OCI-LY3 (cell line): ENCODE results near the gene PLA2G6.

Source experiments
- H2AFZ ChIP-seq: fragments of 200-600, 300-600 bp; shearing (Covaris generic); 2 replicates; pipeline ENCODE4 v1.6.0; 2014; ENCODE audit warnings: antibody characterized with exemption, low read depth, low read length
- H3K27ac ChIP-seq: fragments of 200-600, 300-600 bp; sonication (generic); 2 replicates; pipeline ENCODE4 v1.5.1; 2014; ENCODE audit warnings: mild to moderate bottlenecking, low read length, moderate library complexity, mixed read lengths
- H3K27me3 ChIP-seq: fragments of 200-600, 300-600 bp; sonication (generic); 2 replicates; pipeline ENCODE4 v1.6.1; 2014; ENCODE audit warnings: low read depth, low read length, mixed read lengths
- H3K36me3 ChIP-seq: fragments of 200-600, 300-600 bp; sonication (generic); replicated peaks from 2 replicates; pipeline ENCODE3; 2014; ENCODE audit warnings: low read depth, low read length, mixed read lengths
- H3K4me1 ChIP-seq: fragments of 300-600, 200-600 bp; sonication (generic); 2 replicates; pipeline ENCODE4 v1.6.1; 2014; ENCODE audit warnings: low read length, mixed read lengths
- H3K4me2 ChIP-seq: fragments of 200-600, 300-600 bp; sonication (generic); 2 replicates; pipeline ENCODE4 v1.6.1; 2014; ENCODE audit warnings: low read length, mixed read lengths
- H3K4me3 ChIP-seq: fragments of 300-600, 200-600 bp; sonication (generic); 2 replicates; pipeline ENCODE4 v1.5.1; 2014; ENCODE audit warnings: antibody characterized with exemption, mild to moderate bottlenecking, low read length, moderate library complexity
- H3K79me2 ChIP-seq: fragments of 300-600, 200-600 bp; shearing (Covaris generic); 2 replicates; pipeline ENCODE4 v1.6.1; 2014; ENCODE audit warnings: mild to moderate bottlenecking, low read length, mixed read lengths
- H3K9ac ChIP-seq: fragments of 300-600, 200-600 bp; shearing (Covaris generic); 2 replicates; pipeline ENCODE4 v1.6.0; 2014; ENCODE audit warnings: mild to moderate bottlenecking, low read length, moderate library complexity
- H3K9me3 ChIP-seq: fragments of 200-600, 300-600 bp; shearing (Covaris generic); 2 replicates; pipeline ENCODE4 v1.6.1; 2014; ENCODE audit warnings: low read length, mixed read lengths; ENCODE audit not compliant: insufficient read depth
- H4K20me1 ChIP-seq: fragments of 200-600, 300-600 bp; sonication (generic); 2 replicates; pipeline ENCODE4 v1.6.1; 2016; ENCODE audit warnings: low read length, mixed read lengths; ENCODE audit not compliant: insufficient read depth
- CTCF ChIP-seq: fragments of 200-600, 300-600 bp; sonication (generic); IDR thresholded peaks from 2 replicates; pipeline ENCODE4 v1.5.1; 2014; ENCODE audit warnings: antibody characterized with exemption, low read length, low read depth
- EZH2phosphoT487 ChIP-seq: fragments of 200-600 bp; shearing (Covaris generic); IDR thresholded peaks from 2 replicates; pipeline ENCODE4 v1.6.1; 2018; ENCODE audit warnings: antibody characterized with exemption, mixed run types, low read depth

PLA2G6 gene

GRCh38 chr22:38088629-38089473 is 92.8 kb downstream of the PLA2G6 start:
- Histone ChIP-seq H3K9me3 (no peaks in the 10 kb centered on the region), H3K27ac (no peak overlapping the region), H3K27me3 (no peaks in the 10 kb centered on the region), H3K79me2 (no peaks in the 10 kb centered on the region), H3K36me3 (no peaks in the 10 kb centered on the region), H3K4me2 (no peak overlapping the region), H3K4me1 (no peaks in the 10 kb centered on the region), H4K20me1 (no peaks in the 10 kb centered on the region), H3K4me3 (no peak overlapping the region), H3K9ac (no peak overlapping the region), H2AFZ (no peak overlapping the region)
- TF ChIP-seq EZH2phosphoT487 (no peak), CTCF (no peak)

GRCh38 chr22:38087855-38088254 is 93.8 kb downstream of the PLA2G6 start:
- Histone ChIP-seq H3K9me3 (no peaks in the 10 kb centered on the region), H3K9ac (no peak overlapping the region), H3K79me2 (no peaks in the 10 kb centered on the region), H3K27me3 (no peaks in the 10 kb centered on the region), H3K4me1 (no peaks in the 10 kb centered on the region), H3K4me2 (no peak overlapping the region), H3K4me3 (no peak overlapping the region), H3K27ac (no peak overlapping the region), H4K20me1 (no peaks in the 10 kb centered on the region), H3K36me3 (no peaks in the 10 kb centered on the region), H2AFZ (no peak overlapping the region)
- TF ChIP-seq CTCF (no peak), EZH2phosphoT487 (no peak)

- Histone ChIP-seq H3K4me2 (no peak overlapping the region), H3K79me2 (no peaks in the 10 kb centered on the region), H3K9me3 (no peaks in the 10 kb centered on the region), H2AFZ (no peak overlapping the region), H3K27me3 (no peaks in the 10 kb centered on the region), H3K9ac (no peak overlapping the region), H3K27ac (no peak overlapping the region), H4K20me1 (no peaks in the 10 kb centered on the region), H3K36me3 (no peaks in the 10 kb centered on the region), H3K4me1 (no peaks in the 10 kb centered on the region), H3K4me3 (no peak overlapping the region)
- TF ChIP-seq EZH2phosphoT487 (no peak), CTCF (no peak)
Measured at GRCh38 chr22:38086942-38087341, 94.7 kb downstream of the PLA2G6 start.

- H3K36me3 ChIP-seq = no peaks in the 10 kb centered on the region
- no peaks in the 10 kb centered on the region for H3K79me2 ChIP-seq
- H3K27me3 ChIP-seq = no peaks in the 10 kb centered on the region
- no peak overlapping the region for H2AFZ ChIP-seq
- H3K9ac ChIP-seq = no peak overlapping the region
- H3K4me1 ChIP-seq = no peaks in the 10 kb centered on the region
- no peaks in the 10 kb centered on the region for H4K20me1 ChIP-seq
- no peaks in the 10 kb centered on the region for H3K9me3 ChIP-seq
- TF ChIP-seq CTCF = no peak
- no peak for TF ChIP-seq EZH2phosphoT487
- no peak overlapping the region for H3K4me3 ChIP-seq
- no peak overlapping the region for H3K27ac ChIP-seq
- no peak overlapping the region for H3K4me2 ChIP-seq
Measured at GRCh38 chr22:38086001-38086845, 95.4 kb downstream of the PLA2G6 start.
